Keratinocyte (primary cell): Measurements from ENCODE around the gene EHBP1. TPM values are rescaled to one million over a fixed set of nuclear protein-coding genes. Genes with fewer than 3 reads are reported as not detected.
A peak's percentile ranks its signal among the peaks of the same experiment; 100 is the strongest.

Source experiments
- DNase-seq: peaks from one replicate; pipeline ENCODE4 v3.0.0-alpha.2; 2011; ENCODE audit warnings: low read depth, missing footprints, low spot score
- FAIRE-seq: peaks from 2 replicates; lab custom pipeline; 2011; peaks lifted over from hg19 to GRCh38; lab: Jason Lieb, UNC
- H2AFZ ChIP-seq: 2 replicates; pipeline ENCODE4 v1.6.0; 2012; ENCODE audit warnings: low read length, control low read depth, inconsistent platforms; ENCODE audit not compliant: control insufficient read depth
- H3K27ac ChIP-seq: 2 replicates; pipeline ENCODE4 v1.5.1; 2011; ENCODE audit warnings: low read length; ENCODE audit not compliant: control insufficient read depth, insufficient read depth
- H3K27me3 ChIP-seq: 3 replicates; pipeline ENCODE4 v1.6.0; 2011; ENCODE audit warnings: low read length; ENCODE audit not compliant: control insufficient read depth, insufficient read depth; ENCODE audit errors: extremely low read depth
- H3K36me3 ChIP-seq, 2 experiments: 2 replicates in 1 of 2; 3 replicates in 1 of 2; pipeline ENCODE4 v1.5.1; 2011; ENCODE audit warnings: low read length in 2 of 2, mild to moderate bottlenecking in 1 of 2; ENCODE audit not compliant: control insufficient read depth in 2 of 2, insufficient read depth in 2 of 2; ENCODE audit errors: extremely low read depth in 1 of 2
- H3K4me1 ChIP-seq: 3 replicates; pipeline ENCODE4 v1.5.1; 2011; ENCODE audit warnings: low read length; ENCODE audit not compliant: control insufficient read depth, insufficient read depth; ENCODE audit errors: extremely low read depth
- H3K4me2 ChIP-seq: 3 replicates; pipeline ENCODE4 v1.6.0; 2011; ENCODE audit warnings: low read depth, low read length; ENCODE audit not compliant: control insufficient read depth, insufficient read depth; ENCODE audit errors: extremely low read depth
- H3K4me3 ChIP-seq, 3 experiments: fragments of 200-600 bp in 1 of 3; sonication (generic) in 1 of 3; 2 replicates in 2 of 3; 3 replicates in 1 of 3; pipeline ENCODE4 v1.5.1; 2011 to 2016; ENCODE audit warnings: low read length in 3 of 3, mild to moderate bottlenecking in 3 of 3, control low read depth in 2 of 3, inconsistent platforms in 1 of 3, low read depth in 1 of 3, mixed read lengths in 1 of 3, mixed run types in 1 of 3, moderate library complexity in 1 of 3; ENCODE audit not compliant: control insufficient read depth in 2 of 3, insufficient read depth in 2 of 3; ENCODE audit errors: extremely low read depth in 1 of 3
- H3K79me2 ChIP-seq: 2 replicates; pipeline ENCODE4 v1.6.0; 2012; ENCODE audit warnings: low read length; ENCODE audit not compliant: control insufficient read depth, insufficient read depth
- H3K9ac ChIP-seq: 3 replicates; pipeline ENCODE4 v1.6.0; 2011; ENCODE audit warnings: low read length; ENCODE audit not compliant: control insufficient read depth, insufficient read depth; ENCODE audit errors: extremely low read depth
- H3K9me1 ChIP-seq: 3 replicates; pipeline ENCODE4 v1.6.0; 2011; ENCODE audit warnings: low read length; ENCODE audit not compliant: control insufficient read depth, insufficient read depth; ENCODE audit errors: extremely low read depth
- H3K9me3 ChIP-seq: 2 replicates; pipeline ENCODE4 v1.5.1; 2012; ENCODE audit warnings: low read depth, low read length; ENCODE audit not compliant: control insufficient read depth
- H4K20me1 ChIP-seq: 3 replicates; pipeline ENCODE4 v1.6.0; 2011; ENCODE audit warnings: low read length; ENCODE audit not compliant: control insufficient read depth, insufficient read depth; ENCODE audit errors: extremely low read depth
- EZH2 ChIP-seq: IDR thresholded peaks from one replicate; pipeline ENCODE4 v1.6.1; 2012; ENCODE audit warnings: inconsistent platforms, mild to moderate bottlenecking, low read length, moderate library complexity
- dilution Hi-C: fragments of 300-500 bp; cut with MboI; formaldehyde crosslinking; loops from one replicate; pipeline ENCODE4 v1.7.0; 2020; ENCODE audit warnings: low sequenced_read_pairs; ENCODE audit not compliant: extremely low pct_ligation_motif_present
- polyA plus RNA-seq, 5 experiments: library from polyadenylated mRNA; depleted of rRNA in 3 of 5; stranded (reverse) in 3 of 5; stranded (forward) in 1 of 5; unstranded in 1 of 5; fragments of >200 nt; gene quantifications; 1 replicate in 1 of 5; 2 replicates in 3 of 5; 3 replicates in 1 of 5; pipeline versions ENCODE4 v1.2.1 to v1.2.3, GENCODE V29; 2011 to 2012; ENCODE audit warnings: missing spikeins in 2 of 5, low read depth in 1 of 5, low replicate concordance in 1 of 5
- TF ChIP-seq, protein P1 (sequence below), 3 experiments: IDR thresholded peaks in 1 of 3; conservative IDR thresholded peaks in 1 of 3; optimal IDR thresholded peaks in 1 of 3; 2 replicates in 2 of 3; 3 replicates in 1 of 3; pipeline versions ENCODE3 to v1.5.1; 2011; ENCODE audit warnings: low read length in 3 of 3, mild to moderate bottlenecking in 3 of 3, moderate library complexity in 2 of 3, control low read depth in 1 of 3, inconsistent platforms in 1 of 3; ENCODE audit not compliant: insufficient read depth in 2 of 3; ENCODE audit errors: extremely low read depth in 1 of 3

Gene EHBP1
- polyA plus RNA-seq, 1 donor (not counting 4 experiments of a cell fraction or from before 2014, with no cell fraction given): 59.0 TPM

DNA sequence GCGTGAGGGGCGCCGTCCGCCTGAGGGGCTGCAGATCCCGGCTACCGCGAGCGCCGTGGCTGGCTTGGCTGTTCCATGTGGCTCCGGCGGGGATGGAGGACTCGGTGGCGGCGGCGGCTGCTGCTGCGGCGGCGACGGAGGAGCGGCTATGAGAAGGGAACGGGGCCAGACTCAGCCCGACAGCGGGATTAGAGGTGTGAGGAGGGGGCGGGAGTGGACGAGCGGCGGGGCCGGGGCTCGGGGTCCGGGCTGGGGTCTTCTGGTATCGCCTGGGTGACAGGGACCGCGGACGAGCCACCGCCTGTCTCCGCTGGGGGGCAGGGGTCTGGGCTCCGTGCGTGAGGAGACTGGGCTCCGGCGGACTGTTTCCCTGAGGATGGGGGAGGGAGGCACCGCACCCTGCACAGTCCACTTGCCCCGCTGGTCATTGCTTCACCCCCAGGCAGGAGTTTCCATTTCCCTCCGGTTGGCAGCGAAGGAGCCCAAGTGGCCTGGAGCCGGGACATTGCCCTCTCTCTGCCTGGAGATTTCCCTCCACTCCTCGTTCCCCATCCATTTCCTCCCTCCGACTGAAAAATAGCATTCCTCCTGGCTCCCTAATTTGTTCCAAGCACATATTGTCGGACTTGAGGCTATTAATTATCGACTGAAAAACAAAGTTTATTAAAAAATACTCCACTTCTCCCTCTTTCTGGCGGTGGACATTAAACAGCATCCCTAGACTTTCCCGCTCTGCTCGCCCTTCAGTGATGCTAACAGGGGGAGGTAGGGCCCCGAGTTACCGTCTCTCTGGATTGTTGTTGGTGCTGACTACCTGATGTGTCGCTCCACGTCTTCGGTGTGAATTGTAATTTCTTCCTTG, 577 bp downstream of the EHBP1 start:
- H2AFZ ChIP-seq: peak overlapping the region; percentile 41
- dilution Hi-C loops: loop anchor here (10.0 kb wide), 1 partner anchor 59 kb away; no protein-coding TSS in a partner anchor
- H3K4me2 ChIP-seq: peak overlapping the region; percentile 70
- peak overlapping the region; percentile 83 for H3K9ac ChIP-seq
- H4K20me1 ChIP-seq: no peaks in the 10 kb centered on the region
- H3K9me3 ChIP-seq: peaks cover 3% of the 10 kb centered on the region
- H3K79me2 ChIP-seq: peaks cover 51% of the 10 kb centered on the region
- H3K27me3 ChIP-seq: no peaks in the 10 kb centered on the region
- H3K4me3 ChIP-seq: peak overlapping the region; percentile 93 to 96 (median 94)
- H3K4me1 ChIP-seq: peaks cover 21% of the 10 kb centered on the region
- no peaks in the 10 kb centered on the region for H3K9me1 ChIP-seq
- peak overlapping the region; percentile 76 for H3K27ac ChIP-seq
- TF ChIP-seq, protein P1, sequence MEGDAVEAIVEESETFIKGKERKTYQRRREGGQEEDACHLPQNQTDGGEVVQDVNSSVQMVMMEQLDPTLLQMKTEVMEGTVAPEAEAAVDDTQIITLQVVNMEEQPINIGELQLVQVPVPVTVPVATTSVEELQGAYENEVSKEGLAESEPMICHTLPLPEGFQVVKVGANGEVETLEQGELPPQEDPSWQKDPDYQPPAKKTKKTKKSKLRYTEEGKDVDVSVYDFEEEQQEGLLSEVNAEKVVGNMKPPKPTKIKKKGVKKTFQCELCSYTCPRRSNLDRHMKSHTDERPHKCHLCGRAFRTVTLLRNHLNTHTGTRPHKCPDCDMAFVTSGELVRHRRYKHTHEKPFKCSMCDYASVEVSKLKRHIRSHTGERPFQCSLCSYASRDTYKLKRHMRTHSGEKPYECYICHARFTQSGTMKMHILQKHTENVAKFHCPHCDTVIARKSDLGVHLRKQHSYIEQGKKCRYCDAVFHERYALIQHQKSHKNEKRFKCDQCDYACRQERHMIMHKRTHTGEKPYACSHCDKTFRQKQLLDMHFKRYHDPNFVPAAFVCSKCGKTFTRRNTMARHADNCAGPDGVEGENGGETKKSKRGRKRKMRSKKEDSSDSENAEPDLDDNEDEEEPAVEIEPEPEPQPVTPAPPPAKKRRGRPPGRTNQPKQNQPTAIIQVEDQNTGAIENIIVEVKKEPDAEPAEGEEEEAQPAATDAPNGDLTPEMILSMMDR (optimal IDR thresholded peaks at IDR 0.05 in 1 of 3, IDR thresholded peaks at IDR 0.05 in 1 of 3, conservative IDR thresholded peaks at IDR 0.05 in 1 of 3; ENCODE audit: extremely low read depth in 1 of 3, insufficient read depth in 2 of 3, low read length in 3 of 3): peak in 2 of 3 experiments; percentile 22 to 27
- TF ChIP-seq EZH2: no peak
- DNase-seq: no peak
- FAIRE-seq: peak; percentile 52
- H3K36me3 ChIP-seq: peaks cover 3 to 17% of the 10 kb centered on the region in 2 experiments

DNA sequence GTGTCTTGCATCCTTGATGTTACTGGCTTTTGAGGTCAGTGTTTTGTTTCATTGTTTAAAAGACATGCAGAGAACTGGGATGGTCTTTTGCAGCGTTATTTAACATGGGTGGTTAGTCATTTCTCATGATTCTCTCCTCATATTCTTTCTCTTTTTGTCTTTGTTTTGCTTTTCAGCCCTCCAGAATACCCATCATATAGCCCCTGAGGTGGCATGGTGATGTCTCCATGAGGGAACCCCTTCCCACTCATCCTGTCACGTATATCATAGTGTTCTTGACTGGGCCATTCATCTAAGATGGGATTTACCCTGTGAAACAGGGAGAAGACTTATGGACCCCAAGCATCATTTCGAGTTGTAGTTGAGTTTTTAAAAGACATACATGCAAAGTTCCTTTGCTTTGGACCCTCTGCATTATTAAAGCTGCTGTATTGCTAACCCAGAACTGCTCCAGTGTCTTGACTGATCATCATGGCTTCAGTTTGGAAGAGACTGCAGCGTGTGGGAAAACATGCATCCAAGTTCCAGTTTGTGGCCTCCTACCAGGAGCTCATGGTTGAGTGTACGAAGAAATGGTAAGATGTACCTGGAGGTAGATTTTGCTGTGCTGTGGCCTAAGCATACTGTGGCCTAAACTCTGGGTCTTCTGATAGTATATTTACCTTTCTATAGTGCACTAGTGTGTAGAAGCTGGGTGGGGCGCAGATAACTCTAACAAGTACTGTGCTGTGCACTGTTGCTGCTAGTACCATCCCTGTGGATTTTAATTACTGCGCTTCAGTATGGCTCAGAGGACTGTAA, 1.4 kb downstream of the EHBP1 start:
- Histone ChIP-seq H3K27ac (peak overlapping the region; percentile 76), H3K79me2 (peaks cover 59% of the 10 kb centered on the region), H3K9me1 (no peaks in the 10 kb centered on the region), H3K27me3 (no peaks in the 10 kb centered on the region), H3K4me1 (peaks cover 21% of the 10 kb centered on the region), H3K9ac (peak overlapping the region; percentile 83), H3K36me3 (peaks cover 4 to 26% of the 10 kb centered on the region in 2 experiments), H2AFZ (no peak overlapping the region), H3K9me3 (peaks cover 3% of the 10 kb centered on the region), H3K4me2 (peak overlapping the region; percentile 70), H3K4me3 (peak overlapping the region; percentile 93 to 96 (median 94)), H4K20me1 (no peaks in the 10 kb centered on the region)
- DNase-seq (no peak), FAIRE-seq (peak; percentile 65)
- TF ChIP-seq EZH2: no peak
- TF ChIP-seq, protein P1 (optimal IDR thresholded peaks at IDR 0.05 in 1 of 3, IDR thresholded peaks at IDR 0.05 in 1 of 3, conservative IDR thresholded peaks at IDR 0.05 in 1 of 3; ENCODE audit: extremely low read depth in 1 of 3, insufficient read depth in 2 of 3, low read length in 3 of 3): no peak
- dilution Hi-C loops: loop anchor here (10.0 kb wide), 1 partner anchor 58 kb away; no protein-coding TSS in a partner anchor
